SU-DHL-6 (cell line): ENCODE measurements around the gene CPLANE1.

Experiments used
- CTCF ChIP-seq: fragments of 200-600 bp; sonication (generic); IDR thresholded peaks from one replicate; pipeline ENCODE4 v1.5.1; 2017; ENCODE audit warnings: antibody characterized with exemption, mild to moderate bottlenecking, low read length, moderate library complexity; ENCODE audit not compliant: insufficient read depth, poor library complexity, severe bottlenecking
- EZH2phosphoT487 ChIP-seq: fragments of 200-600 bp; sonication (generic), shearing (Covaris generic); conservative IDR thresholded peaks from 2 replicates; pipeline ENCODE4 v1.6.1; 2018; ENCODE audit warnings: mild to moderate bottlenecking, antibody characterized with exemption, low read length, moderate library complexity, mixed read lengths

GRCh38 chr5:37133939-37134338 lies 115.2 kb downstream of the CPLANE1 start:
- TF ChIP-seq CTCF (no peak), EZH2phosphoT487 (no peak)
